GM13976 (cell line): ENCODE measurements around the gene KDM8.

Source experiments
- DNase-seq: peaks from one replicate; pipeline ENCODE4 v3.0.0; 2012; ENCODE audit warnings: low spot score
- CTCF ChIP-seq: IDR thresholded peaks from 2 replicates; pipeline ENCODE4 v1.5.1; 2012; ENCODE audit warnings: borderline replicate concordance, mild to moderate bottlenecking; ENCODE audit not compliant: insufficient read depth; ENCODE audit errors: extremely low read depth, missing control alignments, control extremely low read depth
- in situ Hi-C: fragments of 300-500 bp; cut with MboI; formaldehyde crosslinking; loops from one replicate; pipeline ENCODE4 v1.12.0; 2022; ENCODE audit warnings: low sequenced_read_pairs, mixed read lengths, inconsistent platforms; ENCODE audit not compliant: unreplicated experiment

KDM8 gene

GRCh38 chr16:27240948-27241531 lies 37.7 kb downstream of the KDM8 start:
- DNase-seq, result no peak
- no peak for TF ChIP-seq CTCF
- in situ Hi-C loops, result no loop called here

- no peak for TF ChIP-seq CTCF
- no peak for DNase-seq
- in situ Hi-C loops, result no loop called here
Measured at GRCh38 chr16:27241658-27242057, 38.3 kb downstream of the KDM8 start.

GRCh38 chr16:27242398-27242797 lies 39.1 kb downstream of the KDM8 start:
- in situ Hi-C loops, result no loop called here
- TF ChIP-seq CTCF, result no peak
- DNase-seq, result no peak

- in situ Hi-C loops, result no loop called here
- no peak for DNase-seq
Measured at GRCh38 chr16:27242868-27243590, 39.7 kb downstream of the KDM8 start.

GRCh38 chr16:27243725-27244362 lies 40.5 kb downstream of the KDM8 start:
- in situ Hi-C loops, result no loop called here

More at GRCh38 chr16:27242868-27243590, 39.7 kb downstream of the KDM8 start:
- no peak for TF ChIP-seq CTCF

GRCh38 chr16:27244363-27244755 lies 41.0 kb downstream of the KDM8 start:
- in situ Hi-C loops, result no loop called here
- TF ChIP-seq CTCF, result no peak
- DNase-seq, result no peak

More at GRCh38 chr16:27243725-27244362, 40.5 kb downstream of the KDM8 start:
- no peak for DNase-seq
- no peak for TF ChIP-seq CTCF
